ENCODE data around the gene ASRGL1. TPM values are rescaled to one million over a fixed set of nuclear protein-coding genes. Genes with fewer than 3 reads are reported as not detected.

ASRGL1 gene
- polyA plus RNA-seq, 2 of the 4 experiments (the other 2 are of a cell fraction): 12.7 to 19.5 TPM

DNA sequence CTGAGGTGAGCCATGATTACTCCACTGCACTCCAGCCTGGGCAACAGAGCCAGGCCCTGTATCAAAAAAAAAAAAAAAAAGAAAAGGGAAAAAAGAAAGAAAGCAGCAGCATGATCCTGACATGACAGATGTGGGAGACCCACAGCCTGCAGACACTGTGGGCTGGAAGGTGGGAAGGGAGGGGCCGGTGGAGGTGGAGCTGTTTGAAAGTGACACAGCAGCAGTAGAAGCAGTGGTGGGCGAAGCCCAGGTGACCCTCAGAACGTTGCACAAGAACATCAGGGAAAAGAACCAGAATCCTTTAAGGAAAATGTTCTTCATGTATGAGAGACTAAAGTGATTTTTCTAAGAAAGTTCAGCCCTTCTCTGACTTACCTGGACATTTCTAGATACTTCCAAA is 55.3 kb downstream of the ASRGL1 start:
- no peak for FAIRE-seq
- H3K27ac ChIP-seq: peak overlapping the region; percentile 36 to 62; a peak in 4 of 6 replicates
- TF ChIP-seq, protein P1, sequence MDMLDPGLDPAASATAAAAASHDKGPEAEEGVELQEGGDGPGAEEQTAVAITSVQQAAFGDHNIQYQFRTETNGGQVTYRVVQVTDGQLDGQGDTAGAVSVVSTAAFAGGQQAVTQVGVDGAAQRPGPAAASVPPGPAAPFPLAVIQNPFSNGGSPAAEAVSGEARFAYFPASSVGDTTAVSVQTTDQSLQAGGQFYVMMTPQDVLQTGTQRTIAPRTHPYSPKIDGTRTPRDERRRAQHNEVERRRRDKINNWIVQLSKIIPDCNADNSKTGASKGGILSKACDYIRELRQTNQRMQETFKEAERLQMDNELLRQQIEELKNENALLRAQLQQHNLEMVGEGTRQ (IDR thresholded peaks at IDR 0.05): no peak
- TF ChIP-seq FOSB (CRISPR knock-in tag; IDR thresholded peaks at IDR 0.05) (no peak), TFCP2L1 (CRISPR knock-in tag; IDR thresholded peaks at IDR 0.05) (no peak), RAD21 (conservative IDR thresholded peaks at IDR 0.05 in 1 of 2, IDR thresholded peaks at IDR 0.05 in 1 of 2) (no peak), BHLHE40 (IDR thresholded peaks at IDR 0.05; ENCODE audit: low read depth, low read length) (no peak), RNF2 (IDR thresholded peaks at IDR 0.05; ENCODE audit: borderline replicate concordance, low read depth) (no peak), HOXB13 (CRISPR knock-in tag; IDR thresholded peaks at IDR 0.05; ENCODE audit: low read depth) (no peak), MAZ (IDR thresholded peaks at IDR 0.05; ENCODE audit: borderline replicate concordance, low read depth, low read length) (no peak)
- TF ChIP-seq, protein P2, sequence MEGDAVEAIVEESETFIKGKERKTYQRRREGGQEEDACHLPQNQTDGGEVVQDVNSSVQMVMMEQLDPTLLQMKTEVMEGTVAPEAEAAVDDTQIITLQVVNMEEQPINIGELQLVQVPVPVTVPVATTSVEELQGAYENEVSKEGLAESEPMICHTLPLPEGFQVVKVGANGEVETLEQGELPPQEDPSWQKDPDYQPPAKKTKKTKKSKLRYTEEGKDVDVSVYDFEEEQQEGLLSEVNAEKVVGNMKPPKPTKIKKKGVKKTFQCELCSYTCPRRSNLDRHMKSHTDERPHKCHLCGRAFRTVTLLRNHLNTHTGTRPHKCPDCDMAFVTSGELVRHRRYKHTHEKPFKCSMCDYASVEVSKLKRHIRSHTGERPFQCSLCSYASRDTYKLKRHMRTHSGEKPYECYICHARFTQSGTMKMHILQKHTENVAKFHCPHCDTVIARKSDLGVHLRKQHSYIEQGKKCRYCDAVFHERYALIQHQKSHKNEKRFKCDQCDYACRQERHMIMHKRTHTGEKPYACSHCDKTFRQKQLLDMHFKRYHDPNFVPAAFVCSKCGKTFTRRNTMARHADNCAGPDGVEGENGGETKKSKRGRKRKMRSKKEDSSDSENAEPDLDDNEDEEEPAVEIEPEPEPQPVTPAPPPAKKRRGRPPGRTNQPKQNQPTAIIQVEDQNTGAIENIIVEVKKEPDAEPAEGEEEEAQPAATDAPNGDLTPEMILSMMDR (IDR thresholded peaks at IDR 0.05): no peak

DNA sequence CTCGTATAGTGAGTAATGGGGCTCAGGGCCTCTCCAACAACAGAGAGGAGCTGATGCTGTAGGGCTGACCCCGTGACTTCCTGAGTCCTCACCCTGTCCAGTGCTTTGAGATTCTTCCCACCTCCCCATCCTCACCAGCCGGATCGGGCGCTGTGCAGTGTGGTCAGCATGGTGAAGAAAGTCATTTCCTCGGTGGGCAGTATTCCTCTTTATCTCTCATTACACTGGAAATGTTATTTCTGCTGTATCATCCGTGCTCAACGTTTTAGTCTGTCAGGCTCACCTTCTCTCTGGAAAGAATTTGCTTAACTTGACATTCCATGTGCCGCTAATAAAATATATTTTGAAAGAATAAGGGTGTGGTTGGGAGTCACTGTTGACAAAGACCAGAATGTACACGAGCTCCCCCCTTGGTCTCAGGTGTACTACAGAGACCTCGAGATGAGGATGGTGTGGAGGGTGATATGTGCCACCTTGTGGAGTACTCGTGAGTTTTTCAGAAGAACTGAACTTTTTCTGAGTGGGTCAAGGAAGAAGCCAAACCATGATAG is 55.9 kb downstream of the ASRGL1 start:
- ATAC-seq: peak; percentile 61 to 66; a peak in 5 of 6 replicates
- Histone ChIP-seq H3K4me3 (no peak overlapping the region), H3K4me1 (peaks cover 22% of the 10 kb centered on the region), H3K9me3 (no peaks in the 10 kb centered on the region), H3K4me2 (peak overlapping the region; percentile 38; the same call in 2 of the 3 replicates), H3K27ac (peak overlapping the region; percentile 36 to 62; a peak in 4 of 6 replicates)
- no peak for FAIRE-seq
- TF ChIP-seq RAD21 (conservative IDR thresholded peaks at IDR 0.05 in 1 of 2, IDR thresholded peaks at IDR 0.05 in 1 of 2): peak; percentile 48 to 49; a peak in 4 of 5 replicates
- peak; percentile 53 for TF ChIP-seq SMC3 (IDR thresholded peaks at IDR 0.05)
- no peak for TF ChIP-seq CBX8 (IDR thresholded peaks at IDR 0.05)
- 0 out of 2 replicates have a peak, but pooled peaks have one; percentile 9 for TF ChIP-seq EHF (CRISPR knock-in tag; IDR thresholded peaks at IDR 0.05)
- TF ChIP-seq MAFK (IDR thresholded peaks at IDR 0.05; ENCODE audit: partially characterized antibody): peak; percentile 62
- no peak for TF ChIP-seq RCOR1 (IDR thresholded peaks at IDR 0.05; ENCODE audit: low read depth, low read length)
- no peak for TF ChIP-seq POLR2AphosphoS2 (conservative IDR thresholded peaks at IDR 0.05; ENCODE audit: low read length)
- TF ChIP-seq, protein P3, sequence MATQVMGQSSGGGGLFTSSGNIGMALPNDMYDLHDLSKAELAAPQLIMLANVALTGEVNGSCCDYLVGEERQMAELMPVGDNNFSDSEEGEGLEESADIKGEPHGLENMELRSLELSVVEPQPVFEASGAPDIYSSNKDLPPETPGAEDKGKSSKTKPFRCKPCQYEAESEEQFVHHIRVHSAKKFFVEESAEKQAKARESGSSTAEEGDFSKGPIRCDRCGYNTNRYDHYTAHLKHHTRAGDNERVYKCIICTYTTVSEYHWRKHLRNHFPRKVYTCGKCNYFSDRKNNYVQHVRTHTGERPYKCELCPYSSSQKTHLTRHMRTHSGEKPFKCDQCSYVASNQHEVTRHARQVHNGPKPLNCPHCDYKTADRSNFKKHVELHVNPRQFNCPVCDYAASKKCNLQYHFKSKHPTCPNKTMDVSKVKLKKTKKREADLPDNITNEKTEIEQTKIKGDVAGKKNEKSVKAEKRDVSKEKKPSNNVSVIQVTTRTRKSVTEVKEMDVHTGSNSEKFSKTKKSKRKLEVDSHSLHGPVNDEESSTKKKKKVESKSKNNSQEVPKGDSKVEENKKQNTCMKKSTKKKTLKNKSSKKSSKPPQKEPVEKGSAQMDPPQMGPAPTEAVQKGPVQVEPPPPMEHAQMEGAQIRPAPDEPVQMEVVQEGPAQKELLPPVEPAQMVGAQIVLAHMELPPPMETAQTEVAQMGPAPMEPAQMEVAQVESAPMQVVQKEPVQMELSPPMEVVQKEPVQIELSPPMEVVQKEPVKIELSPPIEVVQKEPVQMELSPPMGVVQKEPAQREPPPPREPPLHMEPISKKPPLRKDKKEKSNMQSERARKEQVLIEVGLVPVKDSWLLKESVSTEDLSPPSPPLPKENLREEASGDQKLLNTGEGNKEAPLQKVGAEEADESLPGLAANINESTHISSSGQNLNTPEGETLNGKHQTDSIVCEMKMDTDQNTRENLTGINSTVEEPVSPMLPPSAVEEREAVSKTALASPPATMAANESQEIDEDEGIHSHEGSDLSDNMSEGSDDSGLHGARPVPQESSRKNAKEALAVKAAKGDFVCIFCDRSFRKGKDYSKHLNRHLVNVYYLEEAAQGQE (IDR thresholded peaks at IDR 0.05): no peak
- TF ChIP-seq HOXB13 (CRISPR knock-in tag; IDR thresholded peaks at IDR 0.05; ENCODE audit: low read depth): 0 out of 2 replicates have a peak, but pooled peaks have one; percentile 7
- TF ChIP-seq, protein P4, sequence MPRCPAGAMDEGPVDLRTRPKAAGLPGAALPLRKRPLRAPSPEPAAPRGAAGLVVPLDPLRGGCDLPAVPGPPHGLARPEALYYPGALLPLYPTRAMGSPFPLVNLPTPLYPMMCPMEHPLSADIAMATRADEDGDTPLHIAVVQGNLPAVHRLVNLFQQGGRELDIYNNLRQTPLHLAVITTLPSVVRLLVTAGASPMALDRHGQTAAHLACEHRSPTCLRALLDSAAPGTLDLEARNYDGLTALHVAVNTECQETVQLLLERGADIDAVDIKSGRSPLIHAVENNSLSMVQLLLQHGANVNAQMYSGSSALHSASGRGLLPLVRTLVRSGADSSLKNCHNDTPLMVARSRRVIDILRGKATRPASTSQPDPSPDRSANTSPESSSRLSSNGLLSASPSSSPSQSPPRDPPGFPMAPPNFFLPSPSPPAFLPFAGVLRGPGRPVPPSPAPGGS (IDR thresholded peaks at IDR 0.05): no peak
- no peak for TF ChIP-seq RFX5 (IDR thresholded peaks at IDR 0.05)
- TF ChIP-seq, protein P2 (IDR thresholded peaks at IDR 0.05): peak; percentile 52
- no peak for TF ChIP-seq TP53 (CRISPR knock-in tag; IDR thresholded peaks at IDR 0.05)
- POLR2A ChIA-PET: interaction anchor here (0.7 to 0.9 kb wide), 2 partner anchors 181 to 260 kb away, joined by 3 read pairs; partner anchors contain the start of genes EEF1G and INTS5
- CTCF ChIA-PET: interaction anchor here (0.6 to 8.3 kb wide), 17 partner anchors 10 to 404 kb away, joined by 3 to 201 read pairs (median 7); partner anchors contain the start of genes AHNAK, ASRGL1, C11orf98 and CSKMT
- WGBS (ENCODE audit: missing lambda C conversion rate): 30% methylated on average over 12 of the region's 12 CpGs
- peak; percentile 79 to 82 for DNase-seq (ENCODE audit: low read depth in 1 of 2, low spot score in 1 of 2)

More for the DNA sequence above, 55.3 kb downstream of the ASRGL1 start:
- no peak for DNase-seq (ENCODE audit: low read depth in 1 of 2, low spot score in 1 of 2)
- ChIA-PET CTCF (interaction anchor here (0.6 to 8.3 kb wide), 15 partner anchors 9 to 595 kb away, joined by 3 to 201 read pairs (median 9); partner anchors contain the start of genes AHNAK, ASRGL1, C11orf98 and CSKMT), POLR2A (interaction anchor here (0.7 to 0.9 kb wide), 2 partner anchors 181 to 261 kb away, joined by 3 read pairs; partner anchors contain the start of genes EEF1G and INTS5)
- H3K4me2 ChIP-seq: no peak overlapping the region
- 80% methylated on average over 3 of the region's 3 CpGs for WGBS (ENCODE audit: missing lambda C conversion rate)
- no peak for ATAC-seq
- no peaks in the 10 kb centered on the region for H3K9me3 ChIP-seq
- H3K4me1 ChIP-seq: peaks cover 18% of the 10 kb centered on the region
- no peak overlapping the region for H3K4me3 ChIP-seq

Measured in A549 (cell line).